GM21515 (cell line): ENCODE results near the gene ACTR3C.

Experiments
- ATAC-seq: cut with Tn5 transposase; IDR thresholded peaks from one replicate; pipeline ENCODE4 v1.9.1; 2021; ENCODE audit not compliant: unreplicated experiment

ACTR3C gene

DNA sequence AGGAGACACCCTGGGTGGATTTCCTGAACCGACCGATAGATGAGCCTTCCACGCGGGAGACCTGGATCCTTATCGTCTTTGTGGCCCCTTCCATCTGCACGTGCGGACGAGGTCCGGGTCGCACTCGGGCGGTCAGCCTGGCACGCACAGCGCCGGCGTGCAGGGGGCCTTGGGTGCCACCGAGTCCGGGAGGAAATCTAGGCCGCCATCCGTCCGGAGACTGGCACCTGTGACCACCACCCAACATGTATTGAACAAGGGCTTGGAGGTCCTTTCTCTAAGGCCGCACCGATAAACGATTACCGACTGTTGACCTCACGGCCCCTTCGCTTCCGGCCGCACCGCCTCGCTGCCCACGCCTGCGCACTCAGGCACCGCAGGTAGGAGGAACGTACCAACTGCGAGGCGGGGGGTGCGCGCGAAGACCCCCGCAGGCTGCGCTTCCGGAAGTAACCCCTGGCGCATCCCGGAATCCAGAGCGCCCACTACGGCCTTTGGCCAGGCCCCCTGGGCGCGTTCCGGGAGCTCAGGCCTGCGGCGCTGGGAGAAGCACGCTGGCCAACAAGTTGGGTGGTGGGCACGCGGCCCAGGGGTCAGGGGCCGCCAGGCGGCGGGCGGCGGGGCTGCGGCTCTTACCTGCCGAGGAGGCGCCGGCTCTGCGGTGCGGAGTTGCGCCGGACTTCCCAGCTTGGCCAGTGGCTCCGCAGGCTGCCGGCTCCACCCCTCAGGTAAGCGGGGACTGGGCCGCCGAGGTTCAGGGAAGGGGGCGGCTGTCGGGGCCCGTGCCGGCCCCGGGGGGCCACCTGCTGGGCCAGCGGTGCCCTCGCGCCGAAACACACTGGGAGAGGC lies at the start of gene ACTR3C, which contains the start of gene LRRC61:
Gene ACTR3C (minus strand): TSS at position 713 of the 849 bp plus-strand sequence. CDS start 28,249 bp downstream, outside the sequence.
Gene LRRC61 (plus strand): TSS at position 523 of the 849 bp plus-strand sequence. CDS start 13,507 bp downstream, outside the sequence.
- peak; percentile 68 for ATAC-seq

DNA sequence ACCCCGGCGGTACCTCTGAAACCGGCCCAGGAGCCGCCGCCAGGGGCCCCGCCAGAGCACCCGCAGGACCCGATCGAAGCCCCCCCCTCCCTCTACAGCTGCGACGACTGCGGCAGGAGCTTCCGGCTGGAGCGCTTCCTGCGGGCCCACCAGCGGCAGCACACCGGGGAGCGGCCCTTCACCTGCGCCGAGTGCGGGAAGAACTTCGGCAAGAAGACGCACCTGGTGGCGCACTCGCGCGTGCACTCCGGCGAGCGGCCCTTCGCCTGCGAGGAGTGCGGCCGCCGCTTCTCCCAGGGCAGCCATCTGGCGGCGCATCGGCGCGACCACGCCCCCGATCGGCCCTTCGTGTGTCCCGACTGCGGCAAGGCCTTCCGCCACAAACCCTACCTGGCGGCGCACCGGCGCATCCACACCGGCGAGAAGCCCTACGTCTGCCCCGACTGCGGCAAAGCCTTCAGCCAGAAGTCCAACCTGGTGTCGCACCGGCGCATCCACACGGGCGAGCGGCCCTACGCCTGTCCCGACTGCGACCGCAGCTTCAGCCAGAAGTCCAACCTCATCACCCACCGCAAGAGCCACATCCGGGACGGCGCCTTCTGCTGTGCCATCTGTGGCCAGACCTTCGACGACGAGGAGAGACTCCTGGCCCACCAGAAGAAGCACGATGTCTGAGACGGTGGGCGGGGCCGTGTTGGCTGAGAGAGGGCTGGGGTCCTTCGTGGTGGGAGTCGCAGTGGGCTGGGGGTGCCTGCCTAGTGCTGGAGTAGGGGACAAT lies 49.1 kb upstream of the ACTR3C start:
- no peak for ATAC-seq

DNA sequence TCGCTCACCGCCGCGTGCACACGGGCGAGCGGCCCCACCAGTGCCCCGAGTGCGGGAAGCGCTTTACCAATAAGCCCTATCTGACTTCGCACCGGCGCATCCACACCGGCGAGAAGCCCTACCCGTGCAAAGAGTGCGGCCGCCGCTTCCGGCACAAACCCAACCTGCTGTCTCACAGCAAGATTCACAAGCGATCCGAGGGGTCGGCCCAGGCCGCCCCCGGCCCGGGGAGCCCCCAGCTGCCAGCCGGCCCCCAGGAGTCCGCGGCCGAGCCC lies 48.6 kb upstream of the ACTR3C start:
- no peak for ATAC-seq

DNA sequence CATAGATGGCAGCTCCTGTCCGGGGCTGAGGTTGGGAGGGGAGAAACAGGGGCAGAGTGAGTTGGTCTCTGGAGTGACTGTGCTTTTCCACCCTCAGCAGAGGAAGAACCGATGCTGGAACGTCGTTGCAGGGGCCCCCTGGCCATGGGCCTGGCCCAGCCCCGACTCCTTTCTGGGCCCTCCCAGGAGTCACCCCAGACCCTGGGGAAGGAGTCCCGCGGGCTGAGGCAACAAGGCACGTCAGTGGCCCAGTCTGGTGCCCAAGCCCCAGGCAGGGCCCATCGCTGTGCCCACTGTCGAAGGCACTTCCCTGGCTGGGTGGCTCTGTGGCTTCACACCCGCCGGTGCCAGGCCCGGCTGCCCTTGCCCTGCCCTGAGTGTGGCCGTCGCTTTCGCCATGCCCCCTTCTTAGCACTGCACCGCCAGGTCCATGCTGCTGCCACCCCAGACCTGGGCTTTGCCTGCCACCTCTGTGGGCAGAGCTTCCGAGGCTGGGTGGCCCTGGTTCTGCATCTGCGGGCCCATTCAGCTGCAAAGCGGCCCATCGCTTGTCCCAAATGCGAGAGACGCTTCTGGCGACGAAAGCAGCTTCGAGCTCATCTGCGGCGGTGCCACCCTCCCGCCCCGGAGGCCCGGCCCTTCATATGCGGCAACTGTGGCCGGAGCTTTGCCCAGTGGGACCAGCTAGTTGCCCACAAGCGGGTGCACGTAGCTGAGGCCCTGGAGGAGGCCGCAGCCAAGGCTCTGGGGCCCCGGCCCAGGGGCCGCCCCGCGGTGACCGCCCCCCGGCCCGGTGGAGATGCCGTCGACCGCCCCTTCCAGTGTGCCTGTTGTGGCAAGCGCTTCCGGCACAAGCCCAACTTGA lies 48.0 kb upstream of the ACTR3C start:
- ATAC-seq = no peak

DNA sequence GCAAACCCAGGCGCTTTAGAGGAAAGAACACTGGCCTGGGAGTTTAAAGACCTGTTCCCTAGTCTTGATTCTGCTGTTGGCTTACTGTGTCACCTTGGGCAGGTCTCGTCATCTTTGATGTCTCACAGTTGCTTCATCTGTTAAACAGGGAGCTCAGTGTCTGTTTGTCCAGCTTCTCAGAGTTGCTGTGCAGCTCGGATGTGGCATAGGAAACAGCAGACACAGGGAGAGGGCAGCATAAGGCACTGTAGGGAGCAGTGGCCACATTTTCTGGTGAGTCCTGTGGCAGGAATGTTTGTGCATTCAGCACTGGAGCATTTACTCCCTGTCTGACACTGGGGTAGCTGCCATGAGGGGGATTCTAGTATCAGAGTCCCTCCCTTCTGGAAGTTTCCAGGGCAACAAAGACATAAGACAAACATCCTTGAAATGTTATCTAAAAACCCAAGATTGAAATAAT lies 47.3 kb upstream of the ACTR3C start:
- ATAC-seq = no peak

DNA sequence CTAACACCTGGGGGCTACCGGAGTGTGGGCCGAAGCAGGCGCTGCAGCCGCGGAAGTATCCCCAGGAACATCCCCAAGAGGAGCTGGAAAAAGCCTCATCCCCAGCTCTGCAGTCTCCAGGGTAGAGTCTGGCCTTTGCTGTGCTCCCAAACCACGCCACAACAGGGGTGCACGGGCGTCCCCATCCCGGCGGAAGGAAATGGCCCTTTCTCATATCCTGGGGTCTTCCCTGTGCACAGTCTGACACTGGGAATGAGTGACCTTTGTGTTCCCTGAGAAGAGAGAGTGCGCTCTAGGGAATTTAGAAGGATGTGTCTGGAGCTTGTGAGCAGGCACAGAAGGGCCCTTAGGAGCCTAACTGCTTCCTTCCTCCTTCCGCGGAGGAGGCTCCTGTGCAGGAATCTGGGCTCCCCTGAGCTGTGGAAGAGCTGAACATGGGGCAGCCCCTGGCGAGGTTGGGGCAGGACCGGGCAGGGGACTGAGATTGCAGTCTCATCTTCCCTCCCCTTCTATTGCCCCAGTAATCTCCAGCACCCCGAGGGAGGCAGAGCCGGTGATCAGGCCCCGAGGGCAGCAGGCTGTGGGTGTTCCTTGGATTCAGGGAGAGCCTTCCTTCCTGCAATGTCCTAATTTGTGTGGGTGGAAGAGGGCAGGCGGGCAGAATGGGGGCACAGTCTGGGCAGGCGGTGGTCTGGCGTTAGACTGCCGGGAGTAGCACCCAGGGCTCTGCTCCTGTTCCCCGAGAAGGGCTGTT lies 46.6 kb upstream of the ACTR3C start:
- no peak for ATAC-seq

DNA sequence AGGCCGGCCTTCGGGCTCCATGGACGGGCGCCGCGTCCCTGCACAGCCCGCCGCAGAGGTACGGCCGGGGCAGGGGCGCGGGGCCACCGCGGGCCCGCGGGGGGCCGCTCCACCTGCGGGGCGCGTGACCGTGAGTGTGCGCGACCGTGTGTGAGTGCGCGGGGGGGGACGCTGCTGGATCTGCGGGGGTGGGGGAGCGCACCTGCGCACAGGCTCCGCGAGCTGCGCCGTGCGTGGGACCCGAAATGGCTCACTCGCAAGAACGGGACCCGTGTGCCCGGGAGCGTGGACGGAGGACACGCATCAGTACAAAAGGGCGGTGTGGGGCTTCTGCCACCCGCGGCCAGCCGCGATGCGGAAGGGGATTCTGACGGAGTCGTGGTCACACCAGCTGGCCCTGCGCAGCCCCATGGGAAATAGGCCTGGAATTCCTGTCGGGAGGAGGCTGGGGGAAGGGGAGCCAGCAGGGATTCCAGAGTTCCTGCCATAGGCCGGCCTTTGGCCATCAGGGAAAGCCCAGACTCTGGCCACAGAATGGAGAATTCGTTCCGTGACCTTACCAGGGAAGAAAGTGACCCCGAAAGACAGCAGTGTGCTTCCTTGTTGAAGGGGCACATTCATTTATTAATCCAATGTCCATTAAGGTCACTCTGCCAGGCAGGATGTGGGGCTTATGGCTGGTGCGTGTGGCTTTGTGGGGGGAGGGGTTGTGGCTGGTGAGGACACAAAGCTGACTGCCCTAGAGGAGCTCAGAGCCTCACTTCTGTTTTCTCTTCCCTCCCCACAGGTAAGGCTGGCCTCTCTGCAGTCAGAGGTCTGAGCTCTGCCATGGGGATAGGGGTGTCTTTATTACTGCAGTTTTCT lies 45.8 kb upstream of the ACTR3C start:
- peak; percentile 42 for ATAC-seq

DNA sequence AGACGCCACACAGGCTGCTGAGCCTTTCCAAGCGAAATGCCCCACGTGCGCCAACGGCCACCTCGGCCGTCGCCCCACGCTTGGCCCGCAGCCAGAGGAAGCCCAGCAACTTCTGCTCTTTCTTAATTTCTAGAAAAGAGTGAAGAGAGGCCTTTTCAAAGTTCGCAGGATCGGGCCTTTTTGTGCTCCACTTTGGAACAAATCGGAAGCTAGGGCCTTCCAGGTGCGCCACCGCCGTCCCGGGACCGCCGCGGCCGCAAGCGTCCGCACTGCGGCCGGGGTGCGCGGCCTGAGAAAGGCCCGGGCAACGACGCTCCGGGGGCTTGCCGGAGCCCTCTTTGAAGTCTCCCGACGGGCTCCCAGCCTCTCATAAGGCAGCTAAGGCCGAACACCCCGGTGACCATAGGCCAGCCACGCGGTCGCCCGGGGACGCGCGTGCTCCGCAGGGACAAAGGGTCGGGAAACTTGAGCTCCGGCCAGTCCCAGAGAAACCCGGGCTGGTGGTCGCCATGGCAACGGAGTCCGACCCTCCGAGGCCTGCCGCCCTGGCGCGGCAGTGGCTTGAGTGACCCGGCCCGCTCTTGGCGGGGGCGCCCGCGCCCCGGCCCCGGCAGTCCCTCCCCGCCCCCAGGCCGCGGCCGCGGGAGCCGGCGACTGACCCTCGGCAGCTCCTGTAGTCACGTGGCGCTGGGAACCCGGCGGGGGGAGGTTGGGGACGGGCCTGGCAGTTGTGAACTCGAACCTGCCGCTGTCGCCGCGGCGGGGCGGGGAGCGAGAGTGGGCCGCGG lies 44.9 kb upstream of the ACTR3C start, which contains the start of gene REPIN1:
Gene REPIN1 (plus strand): TSS at position 727 of the 788 bp plus-strand sequence. CDS start 890 bp downstream, outside the sequence.
- peak; percentile 53 for ATAC-seq

DNA sequence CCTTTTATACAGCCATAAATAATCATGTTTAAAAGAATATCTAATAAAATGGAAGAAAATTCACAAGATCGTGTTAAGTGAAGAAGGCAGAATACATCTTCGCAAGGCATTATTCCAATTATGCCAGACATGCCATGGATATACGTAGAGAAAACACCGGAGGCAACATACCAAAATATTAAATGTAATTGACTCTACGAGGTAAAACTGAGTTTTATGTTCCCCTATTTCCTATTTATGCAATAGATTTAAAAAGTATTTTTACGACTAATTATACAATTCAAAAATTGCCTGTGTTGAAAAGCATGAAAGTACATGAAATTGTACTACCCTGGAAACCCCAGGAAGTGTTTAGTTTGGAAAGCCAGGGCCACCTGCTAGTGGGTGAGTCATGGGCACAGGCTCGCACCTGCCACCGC lies 44.3 kb upstream of the ACTR3C start:
- no peak for ATAC-seq

DNA sequence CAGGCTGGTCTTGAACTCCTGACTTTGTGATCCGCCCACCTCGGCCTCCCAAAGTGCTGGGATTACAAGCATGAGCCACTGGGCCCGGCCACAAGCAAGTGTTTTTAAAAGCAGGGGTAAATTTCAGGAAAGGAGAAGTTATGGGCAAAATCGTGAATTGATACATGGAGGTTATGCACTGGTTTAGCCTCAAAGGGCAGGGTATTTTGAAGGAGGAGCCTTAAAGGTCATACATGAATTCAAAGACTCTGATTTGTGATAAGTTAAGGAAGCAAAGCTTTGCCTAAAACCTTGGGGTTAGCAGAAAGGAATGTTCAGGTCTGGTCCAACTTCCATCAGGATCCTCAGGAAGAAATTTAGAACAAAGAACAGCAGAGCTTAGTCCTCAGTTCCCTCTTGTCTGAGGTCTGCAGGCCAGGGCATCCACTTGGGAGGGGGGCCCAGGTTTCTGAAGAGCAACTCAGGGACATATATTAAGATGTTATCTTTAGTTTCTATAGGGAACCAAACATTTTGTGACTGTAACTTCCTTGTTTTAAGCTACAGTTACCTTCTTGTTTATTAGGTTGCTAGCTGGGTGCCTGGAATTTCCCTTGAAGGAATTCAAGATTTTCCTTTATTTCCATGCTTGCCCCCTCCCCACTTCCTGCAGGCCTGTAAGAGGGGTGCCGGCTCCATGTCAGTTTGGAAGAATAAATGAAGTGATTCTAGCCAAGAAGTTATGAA lies 42.5 kb upstream of the ACTR3C start:
- no peak for ATAC-seq

DNA sequence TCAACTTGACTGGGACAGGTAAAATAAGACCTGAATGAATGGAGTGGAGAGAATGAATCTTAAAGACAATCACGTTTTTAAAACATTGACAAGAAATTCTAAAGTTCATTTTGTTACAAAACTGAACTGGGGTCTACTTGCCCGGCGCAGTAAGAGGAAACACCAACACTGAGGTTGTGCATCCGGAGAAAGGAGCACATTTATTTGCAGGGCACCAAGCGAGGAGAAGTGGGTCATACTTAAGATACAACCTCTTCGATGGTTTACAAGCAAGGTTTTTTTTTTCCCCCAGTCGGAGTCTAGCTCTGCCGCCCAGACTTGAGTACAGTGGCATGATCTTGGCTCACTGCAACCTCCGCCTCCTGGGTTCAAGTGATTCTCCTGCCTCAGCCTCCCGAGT lies 41.8 kb upstream of the ACTR3C start:
- no peak for ATAC-seq

DNA sequence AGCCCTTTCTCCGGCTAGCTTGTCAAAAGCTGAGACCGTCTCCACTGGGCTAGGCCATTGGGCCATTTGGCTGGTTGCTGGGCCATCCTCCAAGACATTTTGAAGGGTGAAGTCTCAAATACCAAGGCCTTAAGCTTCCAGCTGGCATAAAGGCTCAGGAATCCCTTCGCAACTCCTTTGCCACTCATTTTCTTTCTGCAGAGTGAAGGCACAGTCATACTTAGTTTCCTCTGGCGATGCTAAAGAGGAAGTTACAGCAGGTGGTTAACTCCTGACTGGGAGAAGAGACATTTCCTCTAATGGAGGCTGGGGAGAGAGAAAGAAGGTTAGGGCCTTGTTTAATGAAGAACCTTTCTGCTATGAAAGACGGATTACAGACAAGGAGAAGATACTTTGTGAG lies 40.5 kb upstream of the ACTR3C start:
- no peak for ATAC-seq

DNA sequence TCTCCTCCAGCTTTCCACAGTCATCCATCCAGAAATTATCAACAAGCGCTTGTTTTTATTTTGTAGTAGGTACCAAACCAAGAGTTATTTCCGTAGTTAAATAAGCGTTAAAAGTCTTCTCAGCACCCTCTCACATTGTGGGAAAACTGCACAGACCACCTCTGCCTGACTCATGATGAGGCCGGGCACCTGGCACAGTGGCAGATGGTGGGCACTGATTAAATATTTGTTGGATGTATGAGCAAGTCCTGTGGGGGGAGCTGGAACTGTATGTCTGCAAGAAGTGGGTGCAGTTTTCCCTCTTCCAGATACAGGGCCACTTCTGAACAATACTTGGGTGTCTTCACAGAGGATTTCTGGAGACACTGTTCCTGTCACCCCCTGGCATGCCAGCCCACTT lies 40.0 kb upstream of the ACTR3C start:
- no peak for ATAC-seq

DNA sequence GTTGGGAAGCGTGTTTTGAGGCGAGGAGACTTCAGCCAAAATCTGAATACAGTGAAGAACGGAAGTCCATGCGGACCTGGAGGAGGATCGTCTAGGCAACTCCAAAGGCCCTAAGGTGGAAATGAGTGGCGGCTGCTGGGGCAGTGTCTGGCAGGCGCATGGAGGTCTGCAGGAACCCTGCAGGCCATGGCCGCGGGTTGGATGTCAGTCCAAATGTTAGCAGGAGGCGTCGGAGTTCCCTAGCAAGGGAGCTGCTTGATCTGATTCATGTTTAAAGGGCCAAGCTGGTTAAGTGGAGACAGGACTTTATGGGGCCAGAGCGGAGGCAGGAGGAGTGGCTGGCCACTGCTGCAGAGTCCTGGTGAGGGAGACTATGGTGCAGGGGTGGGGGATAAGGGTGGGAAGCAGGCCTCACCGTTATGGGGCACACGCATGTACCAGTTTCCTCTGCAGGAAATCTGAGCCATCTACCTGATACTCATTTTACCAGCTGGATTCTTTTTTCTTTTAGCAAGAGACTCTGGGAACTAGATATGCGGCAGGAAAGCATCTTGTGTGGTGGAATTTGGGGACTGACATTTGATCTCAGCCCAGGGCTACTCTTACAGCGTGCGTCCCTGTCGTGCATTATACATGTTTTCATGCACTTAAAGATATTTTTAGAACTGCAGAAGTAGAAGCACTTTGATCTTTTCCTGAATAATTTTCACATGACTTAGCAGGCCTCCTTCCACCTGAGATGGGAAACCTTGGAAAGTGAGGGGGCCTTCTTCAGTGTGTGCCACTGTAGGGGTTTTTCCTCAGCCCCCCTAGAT lies 38.7 kb upstream of the ACTR3C start:
- no peak for ATAC-seq

DNA sequence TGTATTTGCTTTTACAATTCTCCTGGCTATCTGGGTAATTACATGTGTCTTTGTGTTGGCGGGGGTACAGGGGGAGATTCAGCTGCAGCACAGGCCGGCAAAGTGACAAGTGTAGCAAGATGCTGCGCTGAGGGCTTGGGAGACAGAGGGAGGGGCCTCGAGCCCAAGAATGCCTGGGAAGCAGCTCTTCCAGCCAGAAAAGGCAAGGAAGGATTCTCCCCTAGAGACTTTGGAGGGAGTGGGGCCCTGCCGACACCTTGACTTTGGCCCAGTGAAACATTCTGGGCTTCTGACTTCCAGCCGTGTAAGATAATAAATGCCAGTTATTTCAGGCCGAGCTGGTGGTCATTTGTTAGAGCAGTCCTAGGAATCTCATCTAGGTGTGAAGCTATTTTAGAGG lies 38.1 kb upstream of the ACTR3C start:
- no peak for ATAC-seq

DNA sequence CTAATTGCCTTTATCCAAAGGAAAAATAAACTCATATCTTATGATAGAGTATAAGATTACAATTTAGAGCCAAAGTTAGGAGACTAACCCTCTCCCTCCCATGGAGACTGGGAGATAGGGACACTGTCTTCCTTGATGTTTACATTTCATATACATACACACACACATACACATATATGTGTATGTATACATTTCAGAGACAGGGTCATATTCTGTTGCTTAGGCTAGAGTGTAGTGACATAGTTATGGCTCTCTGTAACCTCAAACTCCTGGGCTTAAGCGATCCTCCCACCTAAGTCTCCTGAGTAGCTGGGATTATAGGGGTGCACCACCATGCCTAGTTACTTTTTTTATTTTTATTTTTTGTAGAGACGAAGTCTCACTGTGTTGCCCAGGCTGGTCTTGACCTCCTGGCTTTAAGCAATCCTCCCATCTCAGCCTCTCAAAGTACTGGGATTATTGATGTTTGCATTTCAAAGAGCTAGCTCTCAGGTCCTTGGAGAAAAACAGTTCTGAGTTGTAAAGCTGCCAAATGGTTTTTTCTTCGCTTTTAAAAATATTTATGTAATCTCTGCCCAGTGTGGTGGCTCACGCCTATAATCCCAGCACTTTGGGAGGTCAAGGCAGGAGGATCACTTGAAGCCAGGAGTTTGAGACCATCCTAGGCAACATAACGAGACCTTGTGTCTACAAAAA lies 37.2 kb upstream of the ACTR3C start:
- ATAC-seq = no peak
